GM21528 (cell line): Measurements from ENCODE around the gene NRF1.
"Not testable (repeated sequence)": the region's sequence is repeated elsewhere in the genome, so short reads cannot be mapped to it uniquely, and the experiment has no call there.

Experiments used
- ATAC-seq: cut with Tn5 transposase; IDR thresholded peaks from one replicate; pipeline ENCODE4 v1.9.1; 2021; ENCODE audit warnings: mild to moderate bottlenecking, moderate library complexity; ENCODE audit not compliant: unreplicated experiment, low FRiP score

Gene NRF1

GRCh38 chr7:129605960-129606614 lies 5.4 kb upstream of the NRF1 start:
- no peak for ATAC-seq

- no peak for ATAC-seq
These were observed 4.7 kb upstream of the NRF1 start for GRCh38 chr7:129606803-129607202.

- ATAC-seq, result no peak
These were observed 3.9 kb upstream of the NRF1 start for GRCh38 chr7:129607471-129608120.

- ATAC-seq, result no peak
These were observed 1.9 kb upstream of the NRF1 start for GRCh38 chr7:129609666-129610065.

GRCh38 chr7:129610709-129611245 lies 743 bp upstream of the NRF1 start:
- no peak for ATAC-seq

GRCh38 chr7:129612112-129613015 lies 844 bp downstream of the NRF1 start:
- ATAC-seq, result peak; percentile 10

GRCh38 chr7:129613016-129613337 lies 1.5 kb downstream of the NRF1 start:
- ATAC-seq, result no peak

- peak; percentile 40 for ATAC-seq
These were observed 3.5 kb downstream of the NRF1 start for GRCh38 chr7:129615018-129615417.

GRCh38 chr7:129616530-129616929 lies 5.0 kb downstream of the NRF1 start:
- ATAC-seq, result no peak

- no peak for ATAC-seq
These were observed 5.7 kb downstream of the NRF1 start for GRCh38 chr7:129617178-129617577.

GRCh38 chr7:129617652-129618051 lies 6.1 kb downstream of the NRF1 start:
- no peak for ATAC-seq

- no peak for ATAC-seq
These were observed 15.4 kb downstream of the NRF1 start for GRCh38 chr7:129626896-129627295.

- no peak for ATAC-seq
These were observed 18.8 kb downstream of the NRF1 start for GRCh38 chr7:129630341-129630740.

GRCh38 chr7:129634361-129635034 lies 23.0 kb downstream of the NRF1 start:
- ATAC-seq, result no peak

- no peak for ATAC-seq
These were observed 23.9 kb downstream of the NRF1 start for GRCh38 chr7:129635300-129636029.

- ATAC-seq, result not testable (repeated sequence)
These were observed 24.6 kb downstream of the NRF1 start for GRCh38 chr7:129636030-129636550.

- no peak for ATAC-seq
These were observed 25.1 kb downstream of the NRF1 start for GRCh38 chr7:129636641-129637040.

- no peak for ATAC-seq
These were observed 28.9 kb downstream of the NRF1 start for GRCh38 chr7:129640400-129640799.

- no peak for ATAC-seq
These were observed 31.5 kb downstream of the NRF1 start for GRCh38 chr7:129642871-129643549.
